Measurements from ENCODE around the gene COL5A1.

COL5A1 gene

DNA sequence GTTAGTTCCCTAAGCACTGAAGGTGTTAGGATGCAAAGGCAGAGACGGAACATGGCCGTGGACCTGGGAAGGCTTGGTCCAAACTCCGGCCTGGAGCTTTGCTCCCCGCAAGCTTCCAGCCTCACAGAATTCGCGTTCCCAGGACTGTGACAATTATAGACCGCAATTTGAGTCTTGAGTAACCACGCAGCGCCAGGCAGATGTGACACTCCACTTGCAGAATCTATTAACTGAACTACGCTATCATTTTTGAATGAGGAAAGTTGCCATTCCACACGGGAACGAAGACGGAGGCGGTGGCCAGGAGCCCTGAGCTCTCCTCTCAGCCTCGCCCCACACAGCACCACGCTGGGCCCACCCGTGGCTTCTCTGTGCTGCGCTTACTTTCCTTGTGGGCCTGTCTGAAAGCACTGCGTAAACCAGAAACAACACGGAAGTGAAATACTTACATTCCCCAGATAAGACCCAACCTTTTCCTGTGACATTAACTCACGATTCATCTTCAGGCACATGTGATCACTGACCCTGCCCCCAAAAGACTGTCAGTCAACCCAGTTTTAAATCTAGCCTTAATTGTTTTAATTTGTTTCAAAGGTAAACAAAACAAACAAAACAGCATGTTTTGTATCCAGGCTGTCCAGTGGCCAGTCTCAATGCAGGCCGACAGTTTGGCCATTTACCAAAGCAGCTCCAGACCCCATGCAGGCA lies 16.1 kb upstream of the COL5A1 start:
- DNase-seq (ENCODE audit: low read depth in 2 of 2), result no peak

DNA sequence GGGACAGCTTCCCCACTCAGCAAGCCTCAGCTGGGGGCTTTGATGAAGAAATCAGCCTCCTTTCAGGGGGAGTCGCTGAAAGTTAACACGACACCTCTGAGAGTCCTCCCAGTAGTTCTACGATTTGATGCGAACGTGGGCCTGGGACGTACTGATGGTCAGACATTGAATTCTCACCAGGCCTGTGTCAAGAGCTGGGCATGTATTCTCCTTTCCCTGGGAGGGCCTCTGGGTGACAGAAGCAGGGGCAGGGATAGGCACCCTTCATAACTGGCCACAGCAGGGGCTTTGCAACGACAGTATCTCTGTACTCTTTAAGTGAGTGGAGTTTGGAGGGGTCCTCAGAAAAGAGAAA lies 15.6 kb upstream of the COL5A1 start:
- no peak for DNase-seq (ENCODE audit: low read depth in 2 of 2)

DNA sequence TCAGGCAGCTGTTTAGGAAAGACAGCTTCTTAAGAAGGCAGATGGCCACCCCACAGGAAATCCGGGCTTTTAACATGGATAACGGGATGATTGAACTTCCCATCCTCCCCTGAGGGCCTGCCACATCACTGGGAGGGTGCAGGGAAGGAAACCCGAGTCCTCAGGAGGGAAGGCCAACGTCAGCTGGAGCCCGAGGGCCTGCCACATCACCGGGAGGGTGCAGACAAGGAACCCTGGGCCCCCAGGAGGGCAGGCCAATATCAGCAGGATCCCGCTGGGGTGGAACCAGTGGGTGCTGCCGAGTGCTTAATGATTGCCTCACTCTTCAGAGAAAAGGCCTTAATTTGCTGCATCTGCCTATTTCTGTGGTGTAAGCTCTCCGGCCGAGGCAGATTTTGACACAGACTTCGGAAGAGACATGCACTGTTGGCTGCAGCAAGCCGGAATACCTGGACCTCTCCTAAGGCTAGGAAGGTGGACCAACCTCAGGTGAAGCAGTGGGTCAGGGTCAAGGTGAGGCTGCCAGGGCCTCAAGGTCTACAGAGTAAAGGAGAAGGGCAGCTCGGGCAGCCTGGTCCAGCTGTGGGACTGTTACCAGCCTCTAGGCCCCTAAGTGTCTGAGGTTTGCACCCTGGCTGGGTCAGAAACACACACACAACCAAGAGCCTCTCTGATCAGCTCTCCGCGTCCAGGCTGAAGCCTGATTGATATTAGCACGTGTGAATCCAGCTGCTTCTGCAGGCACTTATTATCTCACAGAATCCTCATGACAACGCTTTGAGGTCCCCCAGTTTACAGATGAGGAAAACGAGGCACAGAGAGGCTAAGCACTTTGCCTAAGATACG lies 14.8 kb upstream of the COL5A1 start:
- DNase-seq (ENCODE audit: low read depth in 2 of 2), result no peak

DNA sequence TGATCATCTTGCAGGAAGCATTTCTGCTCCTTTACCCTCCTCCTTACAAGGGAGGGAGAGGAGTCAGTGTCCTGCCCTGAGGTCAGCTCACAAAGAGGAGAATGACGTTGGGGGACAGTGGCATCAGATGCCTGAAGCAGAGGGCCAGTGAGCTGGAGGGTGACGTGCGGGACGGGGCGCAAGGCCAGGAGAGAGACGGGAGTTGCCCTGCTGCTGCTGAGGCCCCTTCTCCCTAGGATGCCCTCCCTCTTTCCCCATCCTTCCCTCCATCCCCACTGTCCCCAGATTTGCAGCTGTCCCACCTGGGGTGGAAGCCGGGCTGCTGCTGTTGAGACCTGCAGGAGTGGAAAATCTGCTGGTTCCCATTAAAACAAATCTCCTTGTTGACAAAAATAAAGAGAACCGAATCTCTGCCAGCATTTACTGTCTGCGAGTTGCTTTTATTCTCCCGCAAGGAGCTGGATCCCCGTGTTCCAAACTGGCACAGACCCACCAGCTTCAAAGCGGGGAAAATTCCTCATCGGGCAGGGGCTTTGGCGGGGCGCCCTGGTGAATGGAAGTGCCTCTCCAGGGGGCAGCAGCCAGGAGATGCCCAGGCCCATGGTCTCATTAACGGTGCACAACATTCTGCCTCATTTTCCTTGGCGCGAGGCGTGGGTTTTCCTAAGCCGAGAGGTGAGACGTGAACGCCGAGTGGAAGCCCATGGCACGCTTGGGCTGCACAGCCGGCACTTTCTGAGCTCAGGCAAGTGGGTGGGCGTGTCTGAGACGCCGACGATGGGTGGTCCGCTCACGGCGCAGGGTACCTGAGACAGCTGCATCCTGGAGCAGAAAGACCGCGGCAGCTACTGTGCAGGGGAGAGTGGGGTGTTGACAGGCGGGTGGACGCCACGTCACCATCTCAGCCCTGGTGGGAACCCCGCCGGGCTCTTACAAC lies 13.9 kb upstream of the COL5A1 start:
- no peak for DNase-seq (ENCODE audit: low read depth in 2 of 2)

DNA sequence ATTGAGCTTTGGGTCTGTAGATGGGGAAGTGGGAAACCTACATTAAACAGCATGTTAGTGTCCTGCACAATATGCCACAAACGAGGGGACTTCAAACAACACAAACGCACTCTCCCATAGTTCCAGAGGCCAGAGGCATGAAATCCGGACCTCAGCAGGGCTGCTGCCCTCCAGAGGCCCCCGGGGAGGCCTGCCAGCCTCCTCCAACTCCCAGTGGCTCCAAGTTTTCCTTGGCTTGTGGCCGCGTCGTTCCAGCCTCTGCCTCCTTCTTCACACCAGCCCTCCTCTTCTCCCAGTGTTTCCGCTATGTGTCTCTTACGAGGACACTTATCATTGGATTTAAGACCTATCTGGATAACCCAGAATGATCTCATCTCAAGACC lies 13.3 kb upstream of the COL5A1 start:
- DNase-seq (ENCODE audit: low read depth in 2 of 2), result no peak

DNA sequence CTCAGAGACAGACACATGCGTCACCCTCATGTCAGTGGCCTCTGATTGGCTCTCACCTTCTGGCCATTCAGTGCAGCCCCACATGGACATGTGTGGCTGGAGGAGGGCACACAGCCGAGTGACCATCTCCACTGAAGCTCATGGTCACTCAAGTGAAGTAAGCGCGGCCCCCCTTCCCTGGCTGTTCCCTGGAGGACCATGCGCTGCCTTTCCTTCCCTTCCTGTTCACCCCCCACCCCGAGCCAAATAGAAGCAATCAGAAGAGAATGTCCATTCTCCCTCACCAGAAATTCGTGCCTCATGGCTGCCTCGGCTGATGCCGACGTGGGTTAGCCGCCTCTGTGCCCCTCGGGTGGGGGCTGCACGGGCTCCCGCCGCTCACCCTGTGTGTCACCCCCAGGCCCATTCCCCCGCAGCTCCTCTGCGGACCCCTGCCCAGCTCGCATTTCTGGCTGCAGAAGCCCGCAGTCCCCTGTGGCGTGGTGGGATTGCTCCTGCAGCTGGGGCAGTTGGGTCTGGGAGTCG lies 12.5 kb upstream of the COL5A1 start:
- no peak for DNase-seq (ENCODE audit: low read depth in 2 of 2)

DNA sequence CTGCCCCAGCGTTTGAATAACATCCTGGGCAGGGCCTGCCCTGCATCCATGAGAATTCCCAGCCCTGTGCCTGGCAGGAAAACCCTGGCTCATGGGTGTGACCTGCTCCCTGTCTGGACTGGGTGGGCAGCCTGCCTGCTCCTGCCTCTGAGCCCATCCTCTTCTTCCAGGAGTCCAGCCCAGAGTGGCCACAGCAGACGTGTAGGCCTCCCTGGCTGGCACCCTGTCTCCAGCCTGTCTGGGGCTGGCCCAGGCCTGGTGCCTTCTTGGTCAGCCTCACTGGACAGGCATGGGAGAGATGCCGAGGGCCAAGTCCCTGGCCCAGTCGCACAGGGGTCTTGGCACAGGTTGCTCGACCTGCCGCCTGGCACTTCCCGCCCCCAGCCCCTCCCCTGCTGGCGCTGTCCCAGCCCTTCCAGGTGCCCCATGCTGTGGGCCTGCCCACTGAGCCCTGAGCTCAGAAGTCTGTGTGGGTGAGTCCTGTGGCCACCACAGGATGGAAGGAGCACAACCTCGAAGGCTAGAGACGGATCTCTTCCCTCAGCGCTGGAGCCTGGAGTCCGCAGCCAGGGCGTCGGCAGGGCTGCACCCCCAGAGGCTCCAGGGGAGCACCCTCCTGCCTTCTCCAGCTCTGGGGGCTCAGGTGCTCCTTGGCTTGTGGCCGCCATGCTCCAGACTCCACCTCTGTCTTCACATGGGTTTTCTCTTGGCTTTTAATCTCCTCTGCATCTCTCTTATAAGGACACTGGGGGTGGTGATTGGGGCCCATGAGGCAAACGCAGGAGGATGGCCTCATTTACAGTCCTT lies 11.8 kb upstream of the COL5A1 start:
- no peak for DNase-seq (ENCODE audit: low read depth in 2 of 2)

DNA sequence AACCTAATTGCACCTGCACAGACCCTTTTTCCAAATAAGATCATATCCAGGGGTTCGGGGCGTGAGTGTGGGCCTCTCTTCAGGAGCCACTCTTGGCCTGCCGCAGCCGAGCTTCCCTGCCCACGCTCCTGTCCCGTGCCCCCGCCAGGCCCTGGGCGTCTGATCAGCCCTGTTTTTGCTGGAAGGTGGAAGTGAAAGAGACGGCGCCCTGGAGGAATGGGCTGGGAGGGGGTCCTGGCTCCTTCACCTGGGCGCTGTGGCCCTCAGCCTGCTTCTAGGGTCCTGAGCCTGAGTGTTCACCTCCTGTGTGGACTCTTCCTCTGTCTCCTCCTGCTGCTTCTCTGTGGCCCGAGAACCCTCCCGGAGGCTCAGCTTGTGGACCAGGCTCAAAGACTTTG lies 11.2 kb upstream of the COL5A1 start:
- DNase-seq (ENCODE audit: low read depth in 2 of 2), result no peak

DNA sequence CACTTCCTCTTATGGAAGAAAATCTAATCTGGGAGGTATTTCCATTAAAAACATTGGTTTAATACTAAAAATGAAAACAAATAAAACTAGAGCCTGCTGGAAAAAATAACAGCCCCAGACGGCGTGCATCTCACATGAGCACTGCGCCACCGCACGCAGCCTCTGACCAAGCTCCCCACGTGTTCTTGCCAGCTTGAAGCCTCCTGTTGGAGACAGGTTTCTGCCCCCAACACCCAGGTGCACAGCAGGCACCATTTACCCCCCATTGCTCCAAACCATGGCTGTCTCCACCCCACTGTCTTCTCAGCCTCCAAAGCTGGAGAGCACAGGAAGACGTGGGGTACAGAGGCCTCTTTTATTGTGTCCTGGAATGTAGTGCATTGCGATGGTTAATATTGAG lies 10.7 kb upstream of the COL5A1 start:
- no peak for DNase-seq (ENCODE audit: low read depth in 2 of 2)

DNA sequence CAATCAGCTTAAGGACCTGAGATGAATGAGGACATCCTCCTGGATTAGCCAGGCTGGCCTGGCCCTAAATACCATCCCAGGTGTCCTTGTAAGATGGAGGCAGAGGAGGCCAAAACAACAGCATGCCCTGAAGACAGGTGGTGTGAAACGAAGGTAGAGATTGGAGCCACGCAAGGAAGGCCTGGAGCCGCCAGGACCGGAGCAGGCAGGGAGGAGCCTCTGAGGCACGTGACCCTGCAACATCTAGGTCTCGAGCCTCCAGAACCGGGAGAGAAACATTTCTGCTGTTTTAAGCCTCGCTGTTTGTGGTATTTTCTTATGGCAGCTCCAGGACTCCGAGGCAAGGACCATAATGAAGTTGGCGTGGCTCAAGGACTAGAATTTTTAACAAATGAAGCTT lies 9.7 kb upstream of the COL5A1 start:
- DNase-seq (ENCODE audit: low read depth in 2 of 2), result no peak

DNA sequence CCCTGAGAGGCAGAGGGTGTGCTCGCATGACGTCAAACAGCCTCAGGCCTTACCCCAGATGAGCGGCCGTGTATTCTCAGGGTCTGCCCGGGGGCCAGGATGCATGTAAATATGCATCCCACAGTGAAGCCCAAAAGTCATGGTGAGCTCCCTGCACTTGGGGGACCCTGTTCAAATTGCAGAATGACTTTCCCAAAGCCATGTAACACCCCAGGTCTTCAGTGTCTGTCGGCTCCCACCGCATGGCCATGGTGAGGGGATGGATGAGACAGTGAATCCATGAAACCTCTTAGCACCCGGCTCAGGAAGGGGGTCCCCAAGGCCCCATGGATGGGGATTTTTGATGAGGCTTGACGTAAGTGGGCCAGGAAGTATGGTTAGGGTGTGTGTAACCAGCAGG lies 9.3 kb upstream of the COL5A1 start:
- DNase-seq (ENCODE audit: low read depth in 2 of 2), result no peak

DNA sequence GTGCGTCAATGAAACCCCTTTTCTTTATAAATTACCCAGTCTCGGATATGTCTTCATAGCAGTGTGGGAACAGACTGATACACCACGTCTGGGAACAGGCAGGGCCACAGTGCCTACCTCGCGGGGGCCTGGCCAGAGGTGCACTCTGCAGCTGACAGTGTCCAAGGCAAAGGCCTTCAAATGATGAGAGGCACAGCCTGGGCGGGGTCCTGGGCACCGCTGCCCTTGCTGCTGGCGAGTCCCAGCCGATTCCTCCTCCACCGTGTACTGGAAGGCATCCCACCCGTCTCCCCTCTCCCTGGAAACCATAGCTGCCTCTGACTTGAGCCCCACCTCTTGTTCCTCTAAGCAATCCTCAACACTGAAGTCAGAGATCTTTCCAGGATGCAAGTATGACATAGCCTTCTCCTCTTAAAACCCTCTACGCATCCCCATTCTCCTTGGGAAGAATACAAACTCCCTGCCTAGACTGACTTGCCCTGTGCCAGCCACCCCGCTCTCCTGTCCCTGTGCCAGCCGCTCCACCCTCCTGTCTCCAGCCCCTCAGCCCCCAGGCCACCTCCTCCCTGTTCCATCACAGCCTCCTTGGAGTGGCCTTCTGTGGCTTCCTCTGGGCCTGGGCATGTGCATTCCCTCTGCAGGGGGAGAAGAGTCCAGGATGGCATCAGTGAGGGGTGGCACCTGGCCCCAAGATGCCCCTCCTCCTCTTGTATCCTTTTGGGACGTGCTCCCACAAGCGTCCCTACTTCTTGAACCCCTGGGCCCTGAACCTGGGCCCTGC lies 8.1 kb upstream of the COL5A1 start:
- no peak for DNase-seq (ENCODE audit: low read depth in 2 of 2)

DNA sequence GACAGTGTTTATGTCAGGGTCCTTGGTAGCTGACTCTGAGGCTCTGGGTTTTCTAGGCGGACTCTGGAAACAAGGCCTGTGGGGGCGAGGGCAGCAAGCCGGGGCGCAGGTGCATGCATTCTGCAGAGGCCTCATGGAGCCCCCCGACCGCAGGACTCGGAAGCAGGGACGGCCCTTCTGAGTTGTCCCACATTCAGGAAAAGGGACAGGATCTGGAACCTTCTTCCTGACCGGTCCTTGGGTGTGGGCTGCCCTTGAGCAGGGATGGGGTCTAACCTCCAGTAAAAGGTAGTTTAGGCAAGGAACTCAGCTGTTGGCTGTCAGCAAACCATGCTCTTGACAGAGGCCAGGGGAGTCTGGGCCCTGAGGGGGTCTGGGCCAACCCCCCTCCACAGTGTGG lies 7.4 kb upstream of the COL5A1 start:
- no peak for DNase-seq (ENCODE audit: low read depth in 2 of 2)

DNA sequence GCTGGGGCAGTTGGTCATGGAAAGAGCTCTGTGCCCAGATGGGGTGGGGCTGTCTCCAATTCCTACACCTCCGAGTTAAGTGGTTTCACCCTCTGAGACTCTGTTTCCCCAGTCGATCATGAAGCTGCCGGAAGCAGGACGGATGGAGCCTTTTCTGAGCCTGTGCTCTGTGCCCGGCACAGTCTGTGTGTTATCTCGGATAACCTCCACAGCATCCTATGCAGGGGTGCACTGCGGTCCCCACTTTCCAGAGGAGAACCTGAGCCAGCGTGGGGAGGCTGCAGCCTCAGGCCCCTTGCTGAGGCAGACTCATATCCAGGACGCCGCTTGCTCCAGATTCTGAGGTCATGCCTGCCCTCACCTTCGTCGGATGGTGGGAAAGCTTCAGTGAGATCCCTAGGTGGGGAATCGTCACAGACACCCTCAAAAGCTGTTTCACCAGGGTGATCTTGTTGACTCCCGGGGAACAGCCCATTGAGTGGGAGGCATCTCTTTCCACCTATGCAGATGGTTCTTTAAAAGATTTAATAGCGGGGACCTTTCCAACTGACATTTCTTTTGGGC lies 6.9 kb upstream of the COL5A1 start:
- DNase-seq (ENCODE audit: low read depth in 2 of 2), result no peak

DNA sequence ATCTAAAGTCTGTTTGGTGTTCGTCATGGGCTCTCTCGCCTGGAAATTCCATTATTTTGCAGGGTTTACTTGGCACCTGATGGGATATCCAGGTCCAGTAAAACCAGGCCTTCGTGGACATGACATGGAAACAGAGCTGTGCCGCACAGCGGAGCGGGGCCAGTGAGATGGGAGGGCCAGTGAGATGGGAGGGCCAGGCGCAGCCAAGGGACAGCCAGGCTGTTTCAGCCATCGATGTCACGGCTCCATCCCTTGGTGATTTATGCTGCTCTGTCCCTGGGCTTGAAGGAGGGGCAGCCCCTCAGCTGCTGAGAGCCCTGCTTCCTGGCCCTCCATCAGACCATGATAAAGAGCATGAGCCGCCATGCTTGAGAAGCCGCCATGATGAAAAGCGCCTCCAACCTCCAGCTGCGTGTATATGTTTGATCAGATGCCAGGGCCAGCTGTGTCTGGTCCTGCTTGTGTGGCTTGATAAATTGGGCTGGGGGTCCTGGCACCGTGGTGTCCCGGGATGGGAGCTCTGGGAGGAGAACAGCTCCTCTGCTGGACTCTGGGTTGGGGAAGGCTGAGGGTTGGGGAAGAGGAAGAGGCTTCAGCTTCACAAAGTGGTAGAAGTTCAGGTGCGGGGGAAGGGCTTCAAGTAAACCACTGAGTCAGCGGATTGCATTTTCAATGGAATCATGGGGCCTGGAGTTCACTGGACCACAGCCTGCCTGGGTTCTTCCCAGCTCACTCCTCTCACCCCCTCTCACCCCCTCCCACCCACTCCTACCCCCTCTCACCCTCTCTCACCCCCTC lies 6.1 kb upstream of the COL5A1 start:
- DNase-seq (ENCODE audit: low read depth in 2 of 2), result no peak

DNA sequence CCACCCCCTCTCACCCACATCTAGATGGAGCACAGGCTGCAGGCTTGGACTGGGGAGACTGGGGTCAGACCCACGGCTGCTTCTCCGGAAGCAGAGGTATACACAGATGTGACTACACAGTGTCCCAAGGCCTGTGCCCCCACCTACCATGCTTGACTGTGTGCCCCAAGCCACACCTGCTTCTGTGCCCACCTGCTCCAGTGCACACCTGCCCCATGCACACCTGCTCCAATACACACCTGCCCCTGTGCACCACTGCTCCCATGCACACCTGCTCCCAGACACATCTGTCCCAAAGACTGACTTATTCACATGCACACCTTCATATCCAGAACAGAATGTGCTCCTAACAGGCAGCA lies 5.5 kb upstream of the COL5A1 start:
- no peak for DNase-seq (ENCODE audit: low read depth in 2 of 2)

DNA sequence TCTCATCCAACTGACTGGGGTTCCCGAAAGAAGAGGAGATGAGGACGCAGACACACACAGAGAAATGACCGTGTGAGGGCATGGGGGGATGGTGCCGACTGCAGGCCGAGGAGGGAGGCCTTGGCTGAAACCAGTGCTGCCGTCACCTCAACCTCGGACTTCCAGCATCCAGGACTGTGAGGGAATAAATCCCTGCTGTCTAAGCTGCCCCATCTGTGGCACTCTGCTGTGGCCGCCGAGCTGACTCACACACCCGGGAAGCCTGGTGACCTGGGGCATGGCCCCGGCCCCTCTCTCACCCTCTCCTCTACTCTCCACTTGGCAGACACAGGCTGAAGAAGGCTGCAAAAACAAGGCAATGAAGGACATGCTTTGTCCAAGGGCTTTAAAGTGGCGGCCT lies 4.4 kb upstream of the COL5A1 start:
- no peak for DNase-seq (ENCODE audit: low read depth in 2 of 2)

DNA sequence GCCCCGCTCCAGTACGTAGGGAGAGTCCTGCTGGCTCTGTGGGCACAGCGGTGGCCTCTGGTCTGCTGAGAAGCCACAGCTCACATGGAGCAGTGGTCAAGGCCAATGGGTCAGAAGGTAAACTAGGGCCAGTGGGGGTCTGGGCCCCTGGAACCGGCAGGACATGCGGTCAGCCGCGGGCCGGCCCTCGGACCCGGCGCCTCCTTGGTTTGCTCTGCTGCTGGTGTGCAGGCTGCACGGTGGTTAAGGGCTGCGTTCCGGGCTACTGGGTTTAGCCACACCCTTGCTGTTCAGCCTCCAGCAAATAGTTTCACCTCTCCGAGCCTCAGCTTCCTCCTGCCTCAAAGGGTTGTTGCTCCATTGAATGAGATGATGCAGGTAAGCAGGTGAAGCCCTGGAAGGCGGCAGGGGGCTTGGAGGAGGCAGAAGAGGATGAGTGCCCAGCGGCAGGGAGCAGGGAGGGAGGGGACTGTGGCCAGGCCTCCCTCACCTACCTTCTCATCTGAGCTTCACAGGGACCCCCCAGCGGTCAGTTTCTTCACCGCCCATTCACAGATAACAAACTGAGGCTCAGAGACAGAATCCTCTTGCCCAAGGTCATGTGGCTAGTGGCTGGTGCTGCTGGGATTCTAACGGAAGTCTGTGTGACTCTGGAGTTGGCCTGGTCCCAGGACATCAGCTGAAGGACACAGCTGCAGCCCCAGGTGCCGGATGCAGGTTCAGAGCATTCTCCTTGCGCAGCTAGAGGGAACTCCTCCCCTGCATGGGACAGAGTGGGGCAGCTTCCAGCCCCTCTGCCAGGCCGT lies 3.7 kb upstream of the COL5A1 start:
- no peak for DNase-seq (ENCODE audit: low read depth in 2 of 2)
